ENCODE results near the gene TOP1.

The TOP1 gene

DNA sequence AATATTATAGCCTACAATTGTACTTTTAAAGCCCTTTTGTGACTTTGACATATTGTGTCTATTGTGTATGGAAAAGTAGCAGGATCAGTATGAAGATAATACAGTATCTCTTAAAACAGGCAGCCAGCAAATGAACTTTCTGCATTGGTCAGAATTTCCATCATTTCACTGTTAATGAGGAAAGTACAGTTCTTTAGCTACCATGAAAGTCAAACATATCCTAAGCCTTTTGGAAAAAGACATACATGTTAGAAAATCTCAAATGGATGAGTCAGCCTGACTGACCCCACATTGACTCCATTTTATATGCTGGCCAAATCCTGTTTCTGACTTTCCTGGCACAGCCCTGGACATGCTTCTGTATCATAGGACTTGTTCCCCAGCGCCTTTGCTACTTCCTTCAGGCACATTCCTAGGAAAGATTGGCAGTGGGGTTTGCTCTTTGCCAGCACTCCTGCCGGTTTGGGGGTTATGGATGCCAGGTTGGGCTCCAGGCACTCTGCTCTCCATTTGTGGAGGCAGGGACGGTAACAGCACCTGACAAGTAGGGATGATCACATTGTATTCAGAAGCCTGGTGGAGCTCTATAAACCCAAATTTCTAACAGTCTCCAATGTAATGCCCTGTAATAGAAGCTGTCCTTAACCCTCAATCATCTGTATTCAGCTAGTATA is 43.7 kb downstream of the TOP1 start:
- H3K4me3 ChIP-seq (ENCODE audit: low read length) = no peak overlapping the region
- no peak overlapping the region for H3K9ac ChIP-seq (ENCODE audit: low read depth, low read length)
- H3K27ac ChIP-seq (ENCODE audit: low read length) = no peak overlapping the region
- peaks cover 51% of the 10 kb centered on the region for H3K36me3 ChIP-seq (ENCODE audit: insufficient read depth, low read depth, low read length)
- no peaks in the 10 kb centered on the region for H3K9me3 ChIP-seq (ENCODE audit: insufficient read depth, low read depth, low read length)
- peaks cover 3% of the 10 kb centered on the region for H3K4me1 ChIP-seq (ENCODE audit: insufficient read depth, low read length)
- H3K27me3 ChIP-seq (ENCODE audit: insufficient read depth, low read length) = no peaks in the 10 kb centered on the region

DNA sequence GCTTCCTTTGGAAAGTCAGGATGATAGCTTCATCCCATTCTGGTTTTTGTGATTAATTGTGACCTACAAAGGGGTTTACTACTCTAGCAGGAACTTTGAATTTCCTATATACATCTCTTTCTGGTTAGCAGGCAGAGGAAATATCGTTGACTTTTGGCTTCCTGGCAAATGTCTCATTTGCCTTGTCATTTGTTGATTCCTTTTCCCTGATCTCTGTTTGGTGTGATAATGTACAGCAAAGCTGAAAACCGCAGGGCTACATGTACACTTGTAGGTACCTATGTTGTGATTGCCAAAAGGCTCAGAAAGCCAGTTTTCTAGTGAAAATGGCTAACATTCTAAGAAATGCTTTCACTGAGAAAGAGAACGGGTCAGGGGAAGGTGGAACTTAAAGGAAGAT is 44.3 kb downstream of the TOP1 start:
- Histone ChIP-seq H3K27ac (ENCODE audit: low read length) (no peak overlapping the region), H3K4me3 (ENCODE audit: low read length) (no peak overlapping the region), H3K36me3 (ENCODE audit: insufficient read depth, low read depth, low read length) (peaks cover 51% of the 10 kb centered on the region), H3K9ac (ENCODE audit: low read depth, low read length) (no peak overlapping the region), H3K27me3 (ENCODE audit: insufficient read depth, low read length) (no peaks in the 10 kb centered on the region), H3K9me3 (ENCODE audit: insufficient read depth, low read depth, low read length) (no peaks in the 10 kb centered on the region), H3K4me1 (ENCODE audit: insufficient read depth, low read length) (peaks cover 3% of the 10 kb centered on the region)

DNA sequence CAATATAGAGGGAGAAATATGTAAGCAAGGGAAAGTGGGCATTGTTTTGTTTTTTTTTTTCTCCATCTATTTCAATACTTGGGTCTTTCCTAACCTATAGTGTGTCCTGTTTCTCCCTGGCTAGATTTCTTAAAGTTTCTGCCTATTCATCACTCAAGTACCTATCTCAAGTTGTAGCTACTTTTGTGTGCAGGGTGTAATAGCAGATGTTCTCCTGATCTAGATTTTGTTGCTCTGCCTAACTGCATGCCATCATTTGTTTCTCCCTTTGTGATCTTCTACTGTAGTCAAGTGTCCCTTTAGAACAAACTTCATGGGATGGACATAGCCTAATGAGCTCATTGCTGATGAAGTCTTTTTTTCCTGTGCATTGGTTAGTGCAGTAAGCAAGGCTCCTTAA is 45.8 kb downstream of the TOP1 start:
- Histone ChIP-seq H3K4me1 (ENCODE audit: insufficient read depth, low read length) (peaks cover 3% of the 10 kb centered on the region), H3K9me3 (ENCODE audit: insufficient read depth, low read depth, low read length) (no peaks in the 10 kb centered on the region), H3K36me3 (ENCODE audit: insufficient read depth, low read depth, low read length) (peaks cover 55% of the 10 kb centered on the region), H3K4me3 (ENCODE audit: low read length) (no peak overlapping the region), H3K9ac (ENCODE audit: low read depth, low read length) (no peak overlapping the region), H3K27ac (ENCODE audit: low read length) (no peak overlapping the region), H3K27me3 (ENCODE audit: insufficient read depth, low read length) (no peaks in the 10 kb centered on the region)

DNA sequence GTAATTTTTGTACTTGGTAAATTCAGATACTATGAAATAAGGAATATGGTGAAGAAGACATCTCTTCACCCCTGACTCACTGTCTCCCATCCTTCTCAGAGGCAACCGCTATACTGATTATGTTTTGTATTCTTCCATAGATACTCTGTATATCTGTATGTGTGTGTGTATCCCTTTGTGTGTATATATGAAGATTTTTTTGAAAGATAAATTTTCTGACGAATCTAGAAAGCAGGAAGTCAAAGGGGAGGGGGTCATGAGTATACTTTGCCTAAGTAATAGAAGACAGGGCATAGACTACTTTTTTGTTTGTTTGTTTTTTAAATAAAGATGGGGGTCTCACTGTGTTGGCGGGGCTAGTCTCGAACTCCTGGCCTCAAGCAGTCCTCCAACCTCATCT is 48.2 kb downstream of the TOP1 start:
- no peak overlapping the region for H3K4me3 ChIP-seq (ENCODE audit: low read length)
- peaks cover 3% of the 10 kb centered on the region for H3K4me1 ChIP-seq (ENCODE audit: insufficient read depth, low read length)
- no peak overlapping the region for H3K9ac ChIP-seq (ENCODE audit: low read depth, low read length)
- H3K36me3 ChIP-seq (ENCODE audit: insufficient read depth, low read depth, low read length) = peaks cover 69% of the 10 kb centered on the region
- H3K27ac ChIP-seq (ENCODE audit: low read length) = no peak overlapping the region
- no peaks in the 10 kb centered on the region for H3K27me3 ChIP-seq (ENCODE audit: insufficient read depth, low read length)
- H3K9me3 ChIP-seq (ENCODE audit: insufficient read depth, low read depth, low read length) = no peaks in the 10 kb centered on the region

DNA sequence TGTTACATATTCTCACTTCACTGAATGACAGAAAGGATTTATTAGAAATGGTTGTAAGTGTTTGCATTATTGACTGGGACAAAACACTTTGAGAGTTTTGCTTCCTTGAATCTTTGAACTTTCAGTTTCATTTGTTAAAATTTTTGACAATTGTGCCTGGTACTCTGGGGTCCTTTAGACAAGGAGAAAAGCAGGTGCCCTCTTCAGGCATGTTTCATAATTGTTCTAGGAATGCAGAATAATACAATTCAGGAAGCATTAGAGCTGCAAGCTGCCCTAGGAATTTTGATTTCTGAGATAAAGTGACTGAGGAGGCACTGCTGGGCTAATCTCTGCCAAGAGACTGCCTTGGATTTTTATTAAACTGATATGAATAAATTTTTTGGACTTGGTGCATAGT is 49.7 kb downstream of the TOP1 start:
- Histone ChIP-seq H3K4me3 (ENCODE audit: low read length) (no peak overlapping the region), H3K27me3 (ENCODE audit: insufficient read depth, low read length) (no peaks in the 10 kb centered on the region), H3K36me3 (ENCODE audit: insufficient read depth, low read depth, low read length) (peaks cover 83% of the 10 kb centered on the region), H3K9me3 (ENCODE audit: insufficient read depth, low read depth, low read length) (no peaks in the 10 kb centered on the region), H3K27ac (ENCODE audit: low read length) (no peak overlapping the region), H3K4me1 (ENCODE audit: insufficient read depth, low read length) (peaks cover 3% of the 10 kb centered on the region; the same call in 1 of the 2 replicates), H3K9ac (ENCODE audit: low read depth, low read length) (no peak overlapping the region)

DNA sequence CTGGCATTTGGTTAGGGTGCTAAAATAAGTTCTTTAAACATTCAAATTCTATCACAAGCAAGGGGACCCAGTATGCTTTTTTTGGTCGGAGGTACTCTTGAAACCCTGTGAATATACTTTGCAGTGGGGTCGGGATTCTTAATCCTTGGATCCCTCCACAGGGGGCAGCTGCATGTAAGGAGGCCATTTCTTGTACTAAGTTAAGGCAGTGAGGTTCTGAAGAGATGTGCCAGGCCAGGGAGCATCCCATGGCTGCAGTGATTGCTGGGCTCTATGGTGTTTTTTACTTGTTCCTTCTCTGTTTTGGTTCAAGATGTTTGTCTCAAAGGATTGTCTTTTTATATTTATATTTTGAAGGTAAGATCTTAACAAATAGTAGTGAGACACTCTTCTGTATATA is 50.4 kb downstream of the TOP1 start:
- peaks cover 87% of the 10 kb centered on the region for H3K36me3 ChIP-seq (ENCODE audit: insufficient read depth, low read depth, low read length)
- H3K4me3 ChIP-seq (ENCODE audit: low read length) = no peak overlapping the region
- no peaks in the 10 kb centered on the region for H3K27me3 ChIP-seq (ENCODE audit: insufficient read depth, low read length)
- no peak overlapping the region for H3K9ac ChIP-seq (ENCODE audit: low read depth, low read length)
- H3K27ac ChIP-seq (ENCODE audit: low read length) = no peak overlapping the region
- H3K9me3 ChIP-seq (ENCODE audit: insufficient read depth, low read depth, low read length) = no peaks in the 10 kb centered on the region
- no peaks in the 10 kb centered on the region; the same call in 1 of the 2 replicates for H3K4me1 ChIP-seq (ENCODE audit: insufficient read depth, low read length)

DNA sequence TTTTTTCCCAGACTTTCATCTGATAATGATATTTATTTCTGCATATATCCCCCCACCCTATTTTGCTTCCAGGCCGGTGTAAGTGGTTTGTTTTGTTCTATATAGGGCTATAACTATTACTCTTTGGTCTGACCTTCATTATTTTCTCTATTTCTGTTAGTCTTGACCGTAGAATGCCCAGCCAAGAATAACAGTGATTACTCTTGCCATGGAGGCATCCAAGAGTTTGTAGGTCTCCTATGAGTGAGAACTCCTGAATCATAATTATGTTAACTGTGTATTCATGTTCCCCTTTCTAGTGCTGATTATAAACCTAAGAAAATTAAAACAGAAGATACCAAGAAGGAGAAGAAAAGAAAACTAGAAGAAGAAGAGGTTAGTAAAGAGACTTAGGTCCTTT is 52.2 kb downstream of the TOP1 start:
- Histone ChIP-seq H3K27me3 (ENCODE audit: insufficient read depth, low read length) (no peaks in the 10 kb centered on the region), H3K4me3 (ENCODE audit: low read length) (no peak overlapping the region), H3K9ac (ENCODE audit: low read depth, low read length) (no peak overlapping the region), H3K27ac (ENCODE audit: low read length) (no peak overlapping the region), H3K9me3 (ENCODE audit: insufficient read depth, low read depth, low read length) (no peaks in the 10 kb centered on the region), H3K4me1 (ENCODE audit: insufficient read depth, low read length) (no peaks in the 10 kb centered on the region; the same call in 1 of the 2 replicates), H3K36me3 (ENCODE audit: insufficient read depth, low read depth, low read length) (peaks cover 100% of the 10 kb centered on the region)

DNA sequence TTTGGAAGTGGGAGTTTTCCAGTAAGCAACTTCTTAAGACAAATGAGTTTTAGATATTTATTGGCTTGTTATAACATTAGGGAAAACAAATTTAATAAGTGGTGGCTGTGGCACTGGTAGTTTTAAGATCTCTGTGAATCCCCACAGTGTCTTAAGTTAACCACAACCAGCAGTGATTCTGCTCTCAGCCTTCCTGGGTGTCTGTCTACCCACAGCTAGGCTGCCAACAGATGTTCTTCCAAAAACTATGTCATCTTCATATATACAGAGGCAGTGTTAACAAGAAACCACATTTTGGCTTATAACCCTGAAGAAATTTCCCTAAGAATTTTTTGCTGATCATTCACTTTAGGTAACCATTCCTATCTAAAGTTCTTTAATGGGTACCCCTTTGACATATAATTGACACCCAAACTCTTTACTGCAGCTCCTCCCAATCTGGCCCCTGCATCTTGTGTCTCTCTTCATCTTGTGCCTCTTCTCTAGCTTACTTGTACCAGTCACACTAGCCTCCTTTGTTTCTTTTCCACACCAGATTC is 52.7 kb downstream of the TOP1 start:
- H3K9me3 ChIP-seq (ENCODE audit: insufficient read depth, low read depth, low read length) = no peaks in the 10 kb centered on the region
- no peaks in the 10 kb centered on the region; the same call in 1 of the 2 replicates for H3K4me1 ChIP-seq (ENCODE audit: insufficient read depth, low read length)
- H3K27me3 ChIP-seq (ENCODE audit: insufficient read depth, low read length) = no peaks in the 10 kb centered on the region
- H3K27ac ChIP-seq (ENCODE audit: low read length) = no peak overlapping the region
- peaks cover 96% of the 10 kb centered on the region for H3K36me3 ChIP-seq (ENCODE audit: insufficient read depth, low read depth, low read length)
- H3K9ac ChIP-seq (ENCODE audit: low read depth, low read length) = no peak overlapping the region
- no peak overlapping the region for H3K4me3 ChIP-seq (ENCODE audit: low read length)

DNA sequence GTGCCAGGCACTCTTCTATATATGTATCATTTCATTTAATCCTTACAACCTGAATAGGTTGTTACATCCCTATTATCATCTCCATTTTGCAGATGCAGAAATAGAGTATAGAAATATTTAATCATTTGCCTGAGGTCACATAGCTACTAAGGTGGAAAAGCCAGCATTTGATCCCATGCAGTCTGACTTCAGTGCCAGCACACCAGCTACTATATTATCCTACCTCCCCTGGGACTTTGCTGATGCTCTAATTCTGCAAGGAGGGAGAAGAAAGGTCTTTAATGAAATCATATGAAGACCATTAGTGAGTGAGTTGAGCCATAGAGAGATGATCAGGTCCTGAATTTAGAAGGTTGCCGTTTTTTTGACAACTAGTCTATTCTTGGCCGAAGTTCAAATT is 53.7 kb downstream of the TOP1 start:
- no peak overlapping the region for H3K9ac ChIP-seq (ENCODE audit: low read depth, low read length)
- H3K9me3 ChIP-seq (ENCODE audit: insufficient read depth, low read depth, low read length) = no peaks in the 10 kb centered on the region
- peaks cover 96% of the 10 kb centered on the region for H3K36me3 ChIP-seq (ENCODE audit: insufficient read depth, low read depth, low read length)
- H3K4me3 ChIP-seq (ENCODE audit: low read length) = no peak overlapping the region
- no peak overlapping the region for H3K27ac ChIP-seq (ENCODE audit: low read length)
- no peaks in the 10 kb centered on the region; the same call in 1 of the 2 replicates for H3K4me1 ChIP-seq (ENCODE audit: insufficient read depth, low read length)
- H3K27me3 ChIP-seq (ENCODE audit: insufficient read depth, low read length) = no peaks in the 10 kb centered on the region

DNA sequence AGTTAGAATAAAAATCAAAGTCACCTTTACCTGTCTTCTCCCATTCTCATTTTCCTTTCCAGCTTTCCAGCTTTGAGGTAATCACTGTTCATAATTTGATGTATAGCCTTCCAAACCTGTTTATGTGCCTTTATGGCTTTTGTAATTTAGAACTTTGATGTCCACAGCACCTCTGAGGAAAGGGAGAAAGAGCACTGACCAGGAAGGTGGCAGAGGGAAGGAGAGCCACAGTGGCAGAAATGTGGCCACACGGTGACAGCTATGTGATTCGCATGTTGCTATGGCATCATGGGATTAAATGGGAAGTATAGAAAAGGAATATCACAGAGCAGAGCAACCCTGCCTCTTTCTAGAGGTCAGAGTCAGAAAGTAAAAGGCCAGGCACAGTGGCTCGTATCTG is 57.0 kb downstream of the TOP1 start:
- Histone ChIP-seq H3K36me3 (ENCODE audit: insufficient read depth, low read depth, low read length) (peaks cover 82% of the 10 kb centered on the region), H3K27ac (ENCODE audit: low read length) (no peak overlapping the region)

DNA sequence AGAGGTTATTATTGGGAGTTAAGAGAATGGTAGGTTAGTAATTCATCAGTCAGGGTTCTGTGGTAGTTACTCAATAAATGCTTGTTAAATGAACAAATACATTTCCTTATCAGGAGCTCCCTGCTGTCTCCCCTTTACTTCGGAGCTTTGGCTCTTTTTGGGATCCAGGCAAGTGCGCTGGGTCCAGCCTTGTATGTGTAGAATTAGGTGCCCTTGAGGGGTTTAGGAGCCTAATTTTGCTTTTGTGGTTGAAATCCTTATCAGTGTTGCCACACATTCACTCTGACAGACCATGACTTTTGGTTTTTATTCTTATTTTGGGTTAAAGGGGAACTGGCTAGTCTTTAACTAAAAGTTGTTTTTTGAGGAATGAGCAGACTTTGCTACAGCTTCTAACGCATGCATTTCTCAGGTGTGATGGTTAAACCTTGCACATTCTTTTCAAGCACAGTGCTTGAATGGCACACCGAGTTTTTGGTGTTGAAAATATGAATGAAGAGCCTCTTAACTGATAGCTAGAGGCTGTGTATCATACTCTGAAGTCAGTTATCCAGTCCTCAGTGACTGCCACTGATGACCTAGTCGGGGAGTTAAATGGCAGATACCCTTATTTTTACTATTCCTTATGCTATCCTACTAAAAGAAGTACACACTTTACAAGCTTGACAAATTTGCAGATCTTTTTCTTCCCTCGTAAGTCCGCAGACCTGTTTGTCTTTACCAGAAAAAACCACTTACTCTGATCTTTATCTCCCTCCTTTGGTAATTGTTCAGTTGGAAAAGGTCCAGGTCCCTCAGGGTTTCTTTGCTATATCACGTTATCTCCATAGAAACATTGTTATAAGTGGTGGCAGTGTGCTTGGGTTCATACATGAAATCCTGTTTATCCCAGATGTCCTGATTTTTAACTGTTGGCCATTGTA is 58.0 kb downstream of the TOP1 start:
- Histone ChIP-seq H3K36me3 (ENCODE audit: insufficient read depth, low read depth, low read length) (peaks cover 73% of the 10 kb centered on the region), H3K27ac (ENCODE audit: low read length) (no peak overlapping the region), H3K9ac (ENCODE audit: low read depth, low read length) (no peak overlapping the region), H3K4me3 (ENCODE audit: low read length) (no peak overlapping the region), H3K9me3 (ENCODE audit: insufficient read depth, low read depth, low read length) (no peaks in the 10 kb centered on the region), H3K27me3 (ENCODE audit: insufficient read depth, low read length) (no peaks in the 10 kb centered on the region), H3K4me1 (ENCODE audit: insufficient read depth, low read length) (no peaks in the 10 kb centered on the region)

More for the DNA sequence above, 57.0 kb downstream of the TOP1 start:
- Histone ChIP-seq H3K27me3 (ENCODE audit: insufficient read depth, low read length) (no peaks in the 10 kb centered on the region), H3K4me3 (ENCODE audit: low read length) (no peak overlapping the region), H3K9me3 (ENCODE audit: insufficient read depth, low read depth, low read length) (no peaks in the 10 kb centered on the region), H3K9ac (ENCODE audit: low read depth, low read length) (no peak overlapping the region), H3K4me1 (ENCODE audit: insufficient read depth, low read length) (no peaks in the 10 kb centered on the region)

DNA sequence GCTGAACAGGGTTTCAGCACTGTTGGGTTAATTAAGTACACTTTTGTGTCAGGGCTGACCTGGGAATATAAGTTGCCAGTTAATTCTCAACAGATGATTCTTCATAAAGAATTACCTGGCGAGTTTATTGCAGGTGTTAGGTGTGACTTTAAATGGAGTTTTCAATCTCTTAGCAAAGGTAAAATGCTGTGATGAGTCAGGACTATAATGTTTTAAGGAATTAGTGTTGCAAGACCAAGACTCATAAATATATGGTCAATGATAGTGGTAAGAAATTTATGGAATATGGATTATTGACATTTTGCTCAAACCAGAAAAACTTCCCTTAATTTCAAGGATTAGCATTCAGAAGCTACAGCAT is 58.7 kb downstream of the TOP1 start:
- Histone ChIP-seq H3K27ac (ENCODE audit: low read length) (no peak overlapping the region), H3K36me3 (ENCODE audit: insufficient read depth, low read depth, low read length) (peaks cover 73% of the 10 kb centered on the region)

More for the DNA sequence above, 58.7 kb downstream of the TOP1 start:
- no peak overlapping the region for H3K4me3 ChIP-seq (ENCODE audit: low read length)
- H3K27me3 ChIP-seq (ENCODE audit: insufficient read depth, low read length) = no peaks in the 10 kb centered on the region
- H3K9me3 ChIP-seq (ENCODE audit: insufficient read depth, low read depth, low read length) = no peaks in the 10 kb centered on the region
- H3K9ac ChIP-seq (ENCODE audit: low read depth, low read length) = no peak overlapping the region
- H3K4me1 ChIP-seq (ENCODE audit: insufficient read depth, low read length) = no peaks in the 10 kb centered on the region

Data from iPS-20b (cell line).